SK-MEL-5 (cell line): ENCODE measurements around the gene FBXO42. TPM values are rescaled to one million over a fixed set of nuclear protein-coding genes. Genes with fewer than 3 reads are reported as not detected.
"Not testable (repeated sequence)": the region's sequence is repeated elsewhere in the genome, so short reads cannot be mapped to it uniquely, and the experiment has no call there.

Experiments
- DNase-seq: peaks from one replicate; pipeline ENCODE4 v3.0.0-alpha.2; 2016; ENCODE audit warnings: low read depth, low spot score
- in situ Hi-C: cut with HindIII; loops from 2 replicates; pipeline ENCODE4 v1.10.0; 2016; ENCODE audit warnings: low sequenced_read_pairs, high pct_unique_total_duplicates, low pct_unique_long_range_greater_than_20kb
- total RNA-seq: library from RNA; depleted of rRNA; stranded (reverse); fragments of >200 nt; shearing (Covaris generic); gene quantifications from 2 replicates; pipeline ENCODE4 v1.2.3, GENCODE V29; 2014

FBXO42 gene
- total RNA-seq, 1 experiment from 2014 or later: 11.4 TPM

- in situ Hi-C loops: no loop called here
- no peak for DNase-seq
Measured at GRCh38 chr1:16375521-16376340, 23.5 kb upstream of the FBXO42 start.

GRCh38 chr1:16374266-16374665 is 22.0 kb upstream of the FBXO42 start:
- no peak for DNase-seq
- in situ Hi-C loops: no loop called here

- DNase-seq: no peak
- in situ Hi-C loops: no loop called here
Measured at GRCh38 chr1:16372535-16373285, 20.4 kb upstream of the FBXO42 start.

GRCh38 chr1:16371725-16372124 is 19.4 kb upstream of the FBXO42 start:
- no peak for DNase-seq
- in situ Hi-C loops: no loop called here

GRCh38 chr1:16369821-16370220 is 17.5 kb upstream of the FBXO42 start:
- in situ Hi-C loops: no loop called here
- no peak for DNase-seq

GRCh38 chr1:16367968-16368890 is 15.9 kb upstream of the FBXO42 start:
- in situ Hi-C loops: no loop called here
- no peak for DNase-seq

GRCh38 chr1:16367258-16367967 is 15.1 kb upstream of the FBXO42 start:
- DNase-seq: peak; percentile 77
- in situ Hi-C loops: no loop called here

- in situ Hi-C loops: no loop called here
- peak; percentile 98 for DNase-seq
Measured at GRCh38 chr1:16366722-16367257, 14.5 kb upstream of the FBXO42 start, which contains the start of gene SZRD1. Gene SZRD1, plus strand, starts transcription at chr1:16367242. Its CDS starts 16 bp downstream, at chr1:16367258.

GRCh38 chr1:16365146-16365498 is 12.8 kb upstream of the FBXO42 start:
- DNase-seq, in situ Hi-C loops: not testable (repeated sequence)

- in situ Hi-C loops: no loop called here
- no peak for DNase-seq
Measured at GRCh38 chr1:16356867-16357266, 4.6 kb upstream of the FBXO42 start.

- no peak for DNase-seq
- in situ Hi-C loops: no loop called here
Measured at GRCh38 chr1:16354619-16355018, 2.3 kb upstream of the FBXO42 start.

- in situ Hi-C loops: no loop called here
- DNase-seq: no peak
Measured at GRCh38 chr1:16352842-16353535, 709 bp upstream of the FBXO42 start.

- peak; percentile 13 for DNase-seq
- in situ Hi-C loops: no loop called here
Measured at GRCh38 chr1:16351456-16351993, 755 bp downstream of the FBXO42 start.

GRCh38 chr1:16349847-16350406 is 2.4 kb downstream of the FBXO42 start:
- DNase-seq: no peak
- in situ Hi-C loops: no loop called here

- peak; percentile 30 for DNase-seq
- in situ Hi-C loops: no loop called here
Measured at GRCh38 chr1:16348414-16349182, 3.7 kb downstream of the FBXO42 start.
